HAP-1 (cell line): Measurements from ENCODE around the gene RANBP10.
"Not testable (repeated sequence)": the region's sequence is repeated elsewhere in the genome, so short reads cannot be mapped to it uniquely, and the experiment has no call there.

ENCODE experiments used
- DNase-seq, 2 experiments: peaks; one replicate each; pipeline ENCODE4 v3.0.0-alpha.2; 2016 to 2020; ENCODE audit warnings: low spot score in 2 of 2
- H3K27me3 ChIP-seq: fragments of 250-450 bp; sonication (Bioruptor Pico); 2 replicates; pipeline ENCODE4 v1.5.1; 2020; ENCODE audit warnings: low read depth, mild to moderate bottlenecking, moderate library complexity
- H3K36me3 ChIP-seq: fragments of 250-450 bp; sonication (Bioruptor Pico); replicated peaks from 2 replicates; pipeline ENCODE4 v1.5.1; 2020; ENCODE audit warnings: mild to moderate bottlenecking
- H3K4me1 ChIP-seq: fragments of 250-450 bp; sonication (Bioruptor Pico); 2 replicates; pipeline ENCODE4 v1.5.1; 2020; ENCODE audit warnings: mild to moderate bottlenecking
- H3K4me3 ChIP-seq: fragments of 250-450 bp; sonication (Bioruptor Pico); 2 replicates; pipeline ENCODE4 v1.5.1; 2020; ENCODE audit warnings: mild to moderate bottlenecking, moderate library complexity
- H3K9me3 ChIP-seq: fragments of 250-450 bp; sonication (Bioruptor Pico); 2 replicates; pipeline ENCODE4 v1.5.1; 2020; ENCODE audit warnings: mild to moderate bottlenecking, moderate library complexity
- in situ Hi-C: fragments of 300-500 bp; cut with MboI; formaldehyde crosslinking; loops from 3 replicates; pipeline ENCODE4 v1.14.3; 2020; ENCODE audit warnings: low sequenced_read_pairs, inconsistent platforms, mixed read lengths

Gene RANBP10

DNA sequence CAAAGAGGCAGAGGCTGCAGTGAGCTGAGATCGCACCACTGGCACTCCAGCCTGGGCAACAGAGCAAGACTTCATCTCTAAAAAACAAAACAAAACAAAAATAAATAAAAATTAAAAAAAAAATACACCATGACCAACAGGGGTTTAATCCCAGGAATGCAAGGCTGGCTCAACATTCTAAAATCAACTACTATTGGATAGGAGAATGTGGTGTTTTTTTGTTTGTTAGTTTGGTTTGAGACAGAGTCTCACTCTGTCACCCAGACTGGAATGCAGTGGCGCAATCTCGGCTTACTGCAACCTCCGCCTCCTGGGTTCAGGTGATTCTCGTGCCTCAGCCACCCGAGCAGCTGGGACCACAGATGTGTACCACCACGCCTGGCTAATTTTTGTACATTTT, 107.1 kb downstream of the RANBP10 start:
- no peak for DNase-seq
- in situ Hi-C loops, result no loop called here
- Histone ChIP-seq H3K36me3 (no peaks in the 10 kb centered on the region; the same call in 1 of the 2 replicates), H3K4me1 (no peaks in the 10 kb centered on the region), H3K9me3 (no peaks in the 10 kb centered on the region; the same call in 1 of the 2 replicates), H3K4me3 (no peak overlapping the region), H3K27me3 (no peaks in the 10 kb centered on the region)

DNA sequence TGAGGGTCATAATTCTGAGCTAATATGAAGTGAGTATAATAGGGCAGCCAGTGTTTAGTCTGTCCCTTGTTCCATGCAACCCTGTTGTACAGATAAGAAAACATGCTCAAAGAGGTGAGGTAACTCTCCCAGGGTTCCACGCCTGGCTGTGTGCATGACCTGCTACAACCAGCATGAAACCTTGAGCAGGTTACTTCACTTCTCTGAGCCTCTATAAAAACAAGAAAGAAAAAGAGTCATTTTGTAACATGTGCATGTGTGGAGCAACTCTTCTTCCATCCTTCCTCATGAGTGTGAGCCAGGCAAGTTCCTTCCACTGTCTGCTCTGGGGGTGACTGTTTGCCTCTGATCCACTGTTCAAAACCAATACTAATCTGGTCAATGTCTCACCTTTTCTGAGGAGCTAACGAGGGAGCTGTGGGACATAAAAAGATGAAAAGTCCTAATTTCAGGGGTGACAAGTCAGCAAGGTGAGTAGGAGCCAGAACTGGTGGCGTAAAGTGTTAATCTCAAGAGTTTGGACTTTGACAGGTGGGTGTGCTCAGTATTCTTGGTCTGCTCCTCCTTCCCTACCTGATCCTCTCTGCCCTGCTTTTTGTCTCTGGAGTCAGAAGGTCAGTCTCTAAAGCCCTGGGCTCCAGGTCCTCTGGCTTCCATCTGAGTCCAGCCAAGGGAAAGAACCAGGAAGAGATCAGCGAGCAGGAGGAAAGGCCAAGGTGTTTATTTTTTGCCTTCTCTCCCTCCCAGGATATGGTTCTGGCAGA, 108.8 kb downstream of the RANBP10 start:
- in situ Hi-C loops, result no loop called here
- DNase-seq, result no peak
- no peaks in the 10 kb centered on the region for H3K27me3 ChIP-seq

DNA sequence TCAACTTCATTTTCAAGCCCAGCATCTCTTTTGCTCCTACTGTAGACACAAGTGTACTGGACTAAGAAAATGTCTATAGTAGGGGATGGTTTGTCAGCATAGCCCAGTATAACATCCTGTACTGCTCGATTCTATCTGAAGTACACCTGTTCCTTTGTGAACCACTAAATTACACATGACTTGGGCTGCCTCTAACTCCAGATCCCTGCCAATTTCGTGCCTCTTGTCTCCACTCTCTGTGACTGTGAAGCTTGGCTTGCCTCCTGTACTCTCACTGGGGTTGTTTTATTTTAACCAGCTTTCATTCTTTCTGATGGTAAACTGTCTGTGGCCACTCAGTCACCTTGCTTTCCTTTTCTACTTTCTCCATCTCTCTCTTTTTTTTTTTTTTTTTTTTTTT, 111.7 kb downstream of the RANBP10 start:
- no peak overlapping the region for H3K4me3 ChIP-seq
- no peaks in the 10 kb centered on the region for H3K4me1 ChIP-seq
- in situ Hi-C loops, result no loop called here
- DNase-seq, result no peak
- H3K27me3 ChIP-seq, result no peaks in the 10 kb centered on the region
- no peaks in the 10 kb centered on the region; the same call in 1 of the 2 replicates for H3K9me3 ChIP-seq
- no peaks in the 10 kb centered on the region; the same call in none of the 2 replicates for H3K36me3 ChIP-seq

More for the DNA sequence above, 108.8 kb downstream of the RANBP10 start:
- H3K36me3 ChIP-seq, result no peaks in the 10 kb centered on the region; the same call in 1 of the 2 replicates
- no peak overlapping the region for H3K4me3 ChIP-seq
- no peaks in the 10 kb centered on the region for H3K4me1 ChIP-seq
- no peaks in the 10 kb centered on the region; the same call in 1 of the 2 replicates for H3K9me3 ChIP-seq

DNA sequence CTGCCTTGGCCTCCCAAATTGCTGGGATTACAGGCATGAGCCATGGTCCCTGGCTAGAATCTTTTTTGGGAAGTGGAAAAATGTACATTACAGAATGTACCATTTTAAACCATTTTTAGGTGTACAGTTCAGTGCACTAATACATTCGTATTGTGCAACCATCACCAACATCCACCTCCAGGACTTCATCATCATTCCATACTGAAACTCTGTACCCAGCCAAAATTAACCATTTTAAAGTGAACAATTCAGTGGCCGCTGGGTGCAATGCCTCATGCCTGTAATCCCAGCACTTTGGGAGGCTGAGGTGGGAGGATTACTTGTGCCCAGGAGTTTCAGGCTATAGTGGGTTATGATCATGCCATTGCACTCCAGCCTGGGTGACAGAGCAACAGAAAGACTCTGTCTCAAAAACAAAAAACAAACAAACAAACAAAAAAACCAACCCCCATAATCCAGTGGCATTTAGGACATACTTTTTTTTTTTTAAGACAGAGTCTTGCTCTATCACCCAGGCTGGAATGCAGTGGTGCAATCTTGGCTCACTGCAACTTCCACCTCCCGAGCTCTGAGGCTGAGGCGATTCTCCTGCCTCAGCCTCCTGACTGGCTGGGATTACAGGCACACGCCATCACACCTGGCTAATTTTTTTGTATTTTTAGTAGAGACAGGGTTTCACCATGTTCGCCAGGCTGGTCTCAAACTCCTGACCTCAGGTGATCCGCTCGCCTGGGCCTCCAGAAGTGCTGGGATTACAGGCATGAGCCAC, 112.7 kb downstream of the RANBP10 start:
- H3K27me3 ChIP-seq, in situ Hi-C loops, H3K4me3 ChIP-seq, DNase-seq, H3K9me3 ChIP-seq, H3K4me1 ChIP-seq, H3K36me3 ChIP-seq: not testable (repeated sequence)

DNA sequence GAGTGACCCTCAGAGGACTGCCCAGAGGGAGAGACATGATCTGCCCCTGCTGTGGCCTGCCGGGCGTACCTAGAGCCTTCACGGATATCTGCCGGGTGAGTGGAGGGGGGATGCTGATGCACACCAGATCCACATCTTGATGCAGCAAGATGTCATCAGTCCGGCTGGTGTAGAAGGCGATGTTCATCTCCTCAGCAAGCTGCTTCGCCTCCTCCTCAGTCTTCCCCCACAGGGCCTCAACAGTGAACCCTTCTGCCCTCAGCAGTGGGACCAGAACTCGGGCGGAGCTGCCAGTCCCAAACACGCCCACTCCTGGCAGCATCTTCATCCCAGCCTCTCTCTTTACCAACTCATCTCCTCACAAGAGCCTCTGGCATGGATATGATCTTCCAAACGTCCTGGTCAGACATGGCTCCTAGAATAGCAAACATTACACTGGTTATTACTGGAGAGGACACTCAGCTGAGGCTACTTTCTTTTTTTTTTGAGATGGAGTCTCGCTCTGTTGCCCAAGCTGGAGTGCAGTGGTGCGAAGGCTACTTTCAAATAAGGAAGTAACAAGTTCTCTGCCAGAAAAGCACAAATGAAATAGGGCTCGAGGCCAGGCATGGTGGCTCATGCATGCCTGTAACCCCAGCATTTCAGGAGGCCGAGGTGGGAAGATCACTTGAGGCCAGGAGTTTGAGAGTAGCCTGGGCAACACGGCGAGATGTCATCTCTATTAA, 120.8 kb downstream of the RANBP10 start:
- in situ Hi-C loops, result no loop called here
- Histone ChIP-seq H3K9me3 (no peaks in the 10 kb centered on the region), H3K36me3 (peaks cover 4% of the 10 kb centered on the region), H3K4me1 (no peaks in the 10 kb centered on the region), H3K27me3 (no peaks in the 10 kb centered on the region), H3K4me3 (no peak overlapping the region)
- no peak for DNase-seq

DNA sequence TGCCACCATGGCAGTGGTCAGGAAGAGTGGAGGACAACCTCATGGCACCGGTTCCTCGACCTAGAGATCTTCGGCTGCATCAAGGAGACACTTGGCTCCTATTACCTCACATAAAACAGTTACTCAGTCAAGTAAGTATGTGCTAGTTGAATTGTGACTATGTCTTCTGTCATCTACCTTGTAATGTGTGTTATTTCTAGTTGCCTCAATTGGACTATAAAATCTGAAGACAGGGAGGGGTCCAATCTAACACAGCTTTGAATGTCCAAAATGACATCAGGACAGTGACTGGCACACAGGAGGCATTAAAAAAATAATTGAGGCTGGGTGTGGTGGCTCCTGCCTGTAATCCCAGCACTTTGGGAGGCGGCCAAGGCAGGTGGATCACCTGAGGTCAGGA, 122.6 kb downstream of the RANBP10 start:
- peaks cover 4% of the 10 kb centered on the region for H3K36me3 ChIP-seq
- in situ Hi-C loops, result no loop called here
- no peak overlapping the region for H3K4me3 ChIP-seq

GRCh38 chr16:67679935-67680897, 126.1 kb downstream of the RANBP10 start:
- Histone ChIP-seq H3K36me3 (peaks cover 4% of the 10 kb centered on the region), H3K27me3 (no peaks in the 10 kb centered on the region), H3K4me1 (no peaks in the 10 kb centered on the region), H3K4me3 (no peak overlapping the region), H3K9me3 (no peaks in the 10 kb centered on the region)
- DNase-seq, result no peak
- in situ Hi-C loops, result loop anchor here (10.0 kb wide), 1 partner anchor 365 kb away; no protein-coding TSS in a partner anchor

More for the DNA sequence above, 122.6 kb downstream of the RANBP10 start:
- H3K4me1 ChIP-seq, result no peaks in the 10 kb centered on the region
- H3K27me3 ChIP-seq, result no peaks in the 10 kb centered on the region
- no peak for DNase-seq
- H3K9me3 ChIP-seq, result no peaks in the 10 kb centered on the region

- DNase-seq, result peak; percentile 44 to 54
- Histone ChIP-seq H3K9me3 (no peaks in the 10 kb centered on the region), H3K4me3 (no peak overlapping the region), H3K36me3 (no peaks in the 10 kb centered on the region; the same call in none of the 2 replicates), H3K4me1 (no peaks in the 10 kb centered on the region), H3K27me3 (no peaks in the 10 kb centered on the region)
- in situ Hi-C loops, result loop anchor here (10.0 kb wide), 1 partner anchor 366 kb away; no protein-coding TSS in a partner anchor
These were observed 127.9 kb downstream of the RANBP10 start for GRCh38 chr16:67678354-67679023.

- Histone ChIP-seq H3K4me3 (no peak overlapping the region), H3K9me3 (no peaks in the 10 kb centered on the region), H3K27me3 (no peaks in the 10 kb centered on the region), H3K36me3 (no peaks in the 10 kb centered on the region; the same call in none of the 2 replicates), H3K4me1 (no peaks in the 10 kb centered on the region)
- in situ Hi-C loops, result loop anchor here (10.0 kb wide), 1 partner anchor 367 kb away; no protein-coding TSS in a partner anchor
- no peak for DNase-seq
These were observed 128.6 kb downstream of the RANBP10 start for GRCh38 chr16:67677712-67678111.

DNA sequence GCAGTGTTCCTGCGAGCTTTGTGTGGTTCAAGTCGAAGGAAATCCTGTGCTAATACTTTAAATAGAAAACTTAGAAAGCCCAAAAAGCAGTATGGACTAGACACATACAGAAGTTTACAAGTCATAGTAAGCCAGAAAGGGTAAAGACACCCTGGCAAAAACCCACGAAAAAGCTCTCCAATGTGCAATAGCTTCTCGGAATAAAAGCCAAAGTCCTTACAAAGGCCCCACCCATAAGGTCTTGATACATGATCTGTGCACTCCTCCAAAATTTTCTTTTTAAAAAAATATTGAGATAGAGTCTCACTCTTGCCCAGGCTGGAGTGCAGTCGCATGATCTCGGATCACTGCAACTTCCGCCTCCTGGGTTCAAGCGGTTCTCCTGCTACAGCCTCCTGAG, 129.4 kb downstream of the RANBP10 start:
- no peaks in the 10 kb centered on the region for H3K4me1 ChIP-seq
- no peak for DNase-seq
- no peaks in the 10 kb centered on the region for H3K9me3 ChIP-seq
- H3K27me3 ChIP-seq, result no peaks in the 10 kb centered on the region
- H3K36me3 ChIP-seq, result no peaks in the 10 kb centered on the region; the same call in 1 of the 2 replicates
- in situ Hi-C loops, result loop anchor here (10.0 kb wide), 1 partner anchor 368 kb away; no protein-coding TSS in a partner anchor
- H3K4me3 ChIP-seq, result no peak overlapping the region

GRCh38 chr16:67676516-67676915, 129.8 kb downstream of the RANBP10 start:
- Histone ChIP-seq H3K4me1 (no peaks in the 10 kb centered on the region), H3K4me3 (no peak overlapping the region), H3K9me3 (no peaks in the 10 kb centered on the region), H3K27me3 (no peaks in the 10 kb centered on the region), H3K36me3 (no peaks in the 10 kb centered on the region; the same call in 1 of the 2 replicates)
- in situ Hi-C loops, result loop anchor here (10.0 kb wide), 1 partner anchor 368 kb away; no protein-coding TSS in a partner anchor
- DNase-seq, result no peak

DNA sequence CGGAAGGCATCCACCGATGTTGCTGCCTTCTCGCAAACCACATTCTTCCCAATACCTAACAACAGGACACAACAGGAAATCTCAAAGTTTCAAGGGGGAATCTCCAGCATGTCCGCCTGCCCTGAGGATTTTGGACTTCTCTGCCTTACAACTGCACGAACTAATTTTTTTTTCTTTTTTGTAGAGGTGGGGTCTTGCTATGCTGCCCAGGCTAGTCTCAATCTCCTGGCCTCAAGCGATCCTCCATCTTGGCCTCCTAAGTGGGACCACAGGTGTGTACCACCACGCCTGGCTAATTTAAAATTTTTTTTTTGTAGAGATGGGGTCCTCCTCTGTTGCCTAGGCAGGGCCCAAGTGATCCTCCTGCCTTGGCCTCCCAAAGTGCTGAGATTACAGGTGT, 130.4 kb downstream of the RANBP10 start:
- H3K9me3 ChIP-seq, result no peaks in the 10 kb centered on the region
- H3K4me1 ChIP-seq, result no peaks in the 10 kb centered on the region
- H3K4me3 ChIP-seq, result no peak overlapping the region
- H3K27me3 ChIP-seq, result no peaks in the 10 kb centered on the region
- in situ Hi-C loops, result loop anchor here (10.0 kb wide), 1 partner anchor 369 kb away; no protein-coding TSS in a partner anchor
- DNase-seq, result no peak
- no peaks in the 10 kb centered on the region; the same call in 1 of the 2 replicates for H3K36me3 ChIP-seq
